Measurements from ENCODE around the gene ZNF841.
"Not testable (repeated sequence)": the region's sequence is repeated elsewhere in the genome, so short reads cannot be mapped to it uniquely, and the experiment has no call there.

ZNF841 gene

DNA sequence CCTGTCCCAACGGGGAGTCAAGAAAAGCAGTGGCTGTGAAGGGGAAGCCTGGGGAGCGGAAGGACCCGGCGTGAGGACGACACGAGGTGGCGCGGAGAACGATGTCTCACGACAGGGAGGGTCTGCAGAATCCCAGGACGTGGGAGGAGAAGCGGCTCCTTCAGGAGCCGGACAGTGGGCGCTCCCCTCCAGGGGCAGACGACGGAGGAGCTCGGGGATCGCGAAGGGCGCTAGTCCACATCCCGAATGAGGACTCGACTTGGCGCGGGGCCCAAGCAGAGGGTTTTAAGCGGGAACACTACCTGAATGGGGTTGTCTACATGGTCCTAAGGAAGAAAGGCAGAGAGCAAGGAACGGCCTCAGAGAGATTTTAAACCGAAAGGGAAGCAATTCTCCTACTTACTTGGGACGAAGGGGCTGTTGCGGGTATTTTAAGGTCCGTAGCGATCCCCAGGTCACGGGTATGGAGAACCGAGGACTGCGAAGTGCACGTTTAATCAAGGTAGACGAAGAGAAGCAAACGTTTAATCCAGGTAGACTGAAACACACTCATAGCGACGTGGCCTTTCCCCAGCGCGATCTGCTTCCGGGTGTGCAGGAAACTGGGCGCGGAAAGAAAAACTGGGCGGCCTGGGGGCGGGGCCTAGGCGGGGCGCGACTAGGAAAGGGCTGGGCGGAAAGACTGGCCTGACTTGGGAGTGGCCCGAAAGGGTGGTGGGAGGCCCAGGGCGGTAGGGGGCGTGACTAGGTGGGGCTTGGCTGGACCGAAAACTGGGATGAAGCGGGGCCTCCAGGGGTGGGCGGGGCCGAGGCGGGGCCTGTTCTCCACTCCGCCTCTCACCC, at the start of gene ZNF841:
TSS of gene ZNF841 (minus strand) at position 594 of the 843 bp plus-strand sequence. CDS start 10,964 bp downstream, outside the sequence.
- peak; percentile 96 for DNase-seq (ENCODE audit: low read depth)

DNA sequence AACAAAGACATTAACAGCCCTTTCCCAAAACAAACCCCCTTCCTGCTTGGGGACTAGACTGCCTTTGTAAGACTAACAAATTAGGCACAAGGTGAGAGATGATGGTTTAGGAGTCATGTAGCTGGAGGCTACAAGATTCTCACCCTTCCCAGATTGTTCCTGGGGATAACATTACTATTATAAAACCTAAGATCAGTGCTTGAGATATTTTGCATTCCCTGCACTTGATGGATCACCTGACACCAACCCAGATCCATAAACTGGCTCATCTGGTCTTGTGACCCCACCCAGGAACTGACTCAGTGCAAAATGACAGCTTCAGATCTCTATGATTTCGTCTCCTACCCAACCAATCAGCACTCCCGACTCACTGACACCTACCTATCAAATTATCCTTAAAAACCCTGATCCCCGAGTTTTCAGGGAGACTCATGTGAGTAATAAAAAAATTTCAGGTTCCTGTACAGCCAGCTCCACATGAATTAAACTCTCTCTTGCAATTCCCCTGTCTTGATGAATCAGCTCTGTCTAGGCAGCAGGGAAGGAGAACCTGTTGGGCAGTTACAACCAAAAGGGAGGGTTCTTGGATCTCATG, 46.5 kb upstream of the ZNF841 start:
- no peak for DNase-seq (ENCODE audit: low read depth)

- no peak for DNase-seq (ENCODE audit: low read depth)
Measured at GRCh38 chr19:52141203-52141602, 45.6 kb upstream of the ZNF841 start.

- no peak for DNase-seq (ENCODE audit: low read depth)
Measured at GRCh38 chr19:52140032-52140710, 44.6 kb upstream of the ZNF841 start.

GRCh38 chr19:52139252-52140031, 43.9 kb upstream of the ZNF841 start, which contains the start of gene ZNF616:
Gene ZNF616, minus strand, starts transcription at chr19:52139938. Its CDS starts 9,426 bp downstream, at chr19:52130512.
- DNase-seq (ENCODE audit: low read depth), result peak; percentile 93

- no peak for DNase-seq (ENCODE audit: low read depth)
Measured at GRCh38 chr19:52138983-52139251, 43.4 kb upstream of the ZNF841 start.

GRCh38 chr19:52138278-52138982, 42.9 kb upstream of the ZNF841 start:
- DNase-seq (ENCODE audit: low read depth), result no peak

DNA sequence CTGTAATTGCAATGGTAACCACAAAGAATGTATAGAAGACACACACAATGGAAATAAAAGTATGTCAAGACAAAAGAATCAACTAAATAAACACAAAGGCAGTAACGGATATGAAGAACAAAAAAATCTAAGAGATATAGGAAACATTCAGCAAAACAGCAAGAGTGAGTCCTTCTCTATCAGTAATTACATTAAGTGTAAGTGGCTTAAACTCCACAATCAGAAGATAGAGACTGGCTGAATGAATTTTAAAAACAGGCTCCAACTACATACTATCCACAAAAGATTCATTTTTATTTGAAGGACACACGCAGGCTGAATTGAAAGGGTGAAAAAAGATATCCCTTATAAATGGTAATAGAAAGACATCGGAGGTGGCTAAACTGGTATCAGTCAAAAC, 24.7 kb upstream of the ZNF841 start:
- no peak for DNase-seq (ENCODE audit: low read depth)

GRCh38 chr19:52115526-52116053, 20.0 kb upstream of the ZNF841 start:
- DNase-seq (ENCODE audit: low read depth), result no peak

DNA sequence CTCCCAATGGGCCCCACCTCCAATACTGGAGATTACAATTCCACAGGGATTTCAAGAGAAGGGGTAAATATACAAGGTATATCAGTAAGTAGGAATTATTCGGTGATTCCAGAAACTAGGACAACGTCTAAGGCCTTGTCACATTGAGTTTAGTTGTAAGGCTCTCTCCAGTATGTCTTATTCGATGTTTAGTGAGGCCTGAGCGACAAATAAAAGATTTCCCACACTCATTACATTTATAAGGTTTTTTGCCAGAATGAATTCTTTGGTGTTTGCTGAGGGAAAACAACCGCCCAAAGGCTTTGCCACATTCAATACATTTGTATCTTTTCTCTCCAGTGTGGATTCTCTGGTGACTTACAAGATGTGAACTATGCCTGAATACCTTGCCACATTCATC, 19.1 kb upstream of the ZNF841 start:
- DNase-seq (ENCODE audit: low read depth), result no peak

DNA sequence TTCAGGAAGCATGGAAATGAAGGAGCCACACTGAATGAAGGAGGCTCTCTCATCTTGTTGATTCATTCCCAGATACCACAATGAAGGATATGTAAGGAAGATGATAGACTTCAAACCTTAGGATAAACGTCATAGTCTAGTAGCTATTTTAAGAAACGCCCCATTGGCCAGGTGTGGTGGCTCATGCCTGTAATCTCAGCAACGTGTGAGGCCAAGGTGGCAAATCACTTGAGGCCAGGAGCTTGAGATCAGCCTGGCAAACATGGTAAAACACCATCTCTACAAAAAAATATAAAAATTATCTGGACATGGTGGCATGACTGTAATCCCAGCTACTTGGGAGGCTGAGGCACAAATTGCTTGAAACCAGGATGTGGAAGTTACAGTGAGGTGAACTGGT, 17.1 kb upstream of the ZNF841 start:
- no peak for DNase-seq (ENCODE audit: low read depth)

- DNase-seq (ENCODE audit: low read depth), result no peak
Measured at GRCh38 chr19:52110780-52111179, 15.2 kb upstream of the ZNF841 start.

DNA sequence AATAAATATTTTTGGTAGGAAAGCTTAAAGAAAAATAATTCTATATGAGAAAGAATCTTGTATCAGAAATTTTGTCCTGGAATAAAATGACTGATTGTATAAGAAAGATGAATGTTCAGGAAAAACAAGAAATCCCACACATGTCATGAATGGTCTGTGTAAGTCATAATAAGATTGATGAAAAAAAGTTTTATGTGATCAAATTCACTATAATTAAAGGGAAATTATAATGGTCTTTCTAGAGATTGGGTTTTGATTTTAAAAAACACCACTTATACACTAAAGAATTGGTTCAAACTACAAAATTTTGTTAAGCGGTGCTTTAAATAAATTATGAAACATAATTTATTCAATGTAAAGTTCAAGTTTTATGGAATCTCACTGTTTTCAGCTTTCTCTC, 7.2 kb upstream of the ZNF841 start:
- no peak for DNase-seq (ENCODE audit: low read depth)

DNA sequence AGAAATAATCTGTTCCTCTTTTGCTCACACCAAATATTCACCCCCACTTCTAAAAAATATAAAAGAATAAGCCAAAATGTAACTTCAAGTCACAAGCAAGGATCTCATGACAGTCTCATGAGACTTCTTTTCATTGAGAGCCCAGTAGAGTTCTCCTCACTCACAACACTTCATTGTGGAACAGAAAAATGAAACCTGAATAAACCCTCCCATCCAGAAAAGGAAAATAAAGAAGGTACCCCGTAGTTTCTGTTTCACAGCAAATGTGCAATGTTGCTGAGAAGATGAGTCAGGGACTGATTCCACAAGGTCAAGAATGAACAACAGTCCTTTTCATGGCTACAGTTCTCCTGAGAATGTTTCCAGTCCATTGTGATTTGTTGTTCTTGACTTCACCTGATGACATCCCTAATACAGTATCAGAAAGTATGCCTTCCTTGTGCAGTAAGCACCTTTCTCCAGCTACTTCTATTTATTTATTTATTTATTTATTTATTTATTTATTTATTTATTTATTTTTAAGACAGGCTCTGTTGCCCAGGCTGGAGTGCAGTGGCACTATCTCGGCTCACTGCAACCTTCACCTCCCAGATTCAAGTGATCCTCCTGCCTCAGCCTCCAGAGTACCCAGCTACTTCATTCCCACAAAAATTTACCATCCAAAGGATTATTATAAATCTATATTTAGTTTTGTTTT, 6.4 kb upstream of the ZNF841 start:
- DNase-seq (ENCODE audit: low read depth), result no peak

GRCh38 chr19:52099497-52100138, 4.1 kb upstream of the ZNF841 start:
- DNase-seq (ENCODE audit: low read depth), result peak; percentile 6

DNA sequence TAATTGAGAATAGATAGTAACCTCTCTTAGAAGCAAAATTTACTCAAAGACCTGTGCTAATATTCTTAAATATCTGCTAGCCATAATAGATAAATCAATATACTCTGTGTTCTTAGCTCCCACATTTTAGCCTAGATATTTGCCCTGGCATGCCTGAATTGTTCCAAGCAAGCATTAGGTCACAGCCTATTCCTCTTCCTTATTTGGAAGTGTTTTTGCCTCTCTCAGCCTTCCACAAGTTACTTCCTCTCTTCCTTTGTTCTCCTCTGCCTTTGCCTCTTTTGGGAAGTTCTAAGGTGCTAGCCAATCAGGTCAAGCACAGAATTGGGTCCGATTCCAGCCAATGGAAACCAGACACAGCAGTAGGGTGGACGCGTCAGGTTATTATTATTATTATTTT, 851 bp upstream of the ZNF841 start:
- DNase-seq (ENCODE audit: low read depth), result not testable (repeated sequence)

DNA sequence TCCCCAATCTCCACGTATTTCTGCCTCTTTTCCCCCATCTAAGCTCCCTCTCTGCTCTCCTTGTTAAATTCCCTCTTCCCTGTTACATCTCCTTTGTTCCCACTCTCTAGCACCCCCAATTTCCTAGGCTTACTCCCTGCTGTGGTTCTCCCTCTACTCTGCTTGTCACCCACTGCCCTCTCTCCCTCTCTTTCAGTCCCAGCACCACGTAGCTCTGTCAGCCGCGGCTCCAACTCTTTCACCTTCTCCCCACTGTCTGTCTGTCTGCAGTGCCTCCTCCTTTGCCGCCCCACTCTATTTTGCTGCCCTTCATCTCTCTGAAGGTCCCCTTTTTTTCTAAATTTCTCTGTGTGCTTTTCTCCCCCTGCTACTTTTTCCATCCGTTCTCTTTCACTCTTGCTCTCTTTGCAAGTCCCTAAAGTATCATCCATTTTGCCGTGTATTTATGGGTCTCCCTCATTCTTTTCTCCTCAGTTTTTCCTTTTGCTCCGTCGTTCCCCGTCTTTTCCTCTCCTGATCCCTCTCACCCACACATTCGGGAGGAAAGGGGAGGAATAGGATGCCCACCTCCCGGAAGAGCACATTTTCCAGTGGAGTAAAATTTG, 937 bp downstream of the ZNF841 start:
- no peak for DNase-seq (ENCODE audit: low read depth)

DNA sequence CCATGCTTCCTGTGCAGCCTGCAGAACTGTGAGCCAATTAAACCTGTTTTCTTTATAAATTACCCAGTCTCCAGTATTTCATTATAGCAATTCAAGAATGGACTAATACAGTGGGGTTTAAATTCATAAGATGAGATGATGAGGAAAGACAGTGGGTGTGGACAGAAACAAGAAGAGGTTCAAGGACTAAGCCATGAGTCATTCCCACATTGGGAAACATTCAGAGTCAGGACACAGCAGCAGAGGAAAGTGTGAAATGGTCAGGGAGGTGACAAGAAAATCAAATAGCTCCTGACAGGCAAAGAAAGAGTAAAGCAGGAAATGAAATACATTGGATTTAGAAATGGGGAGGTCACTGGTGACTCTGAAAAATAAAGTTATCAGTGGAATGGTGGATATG, 9.1 kb downstream of the ZNF841 start:
- DNase-seq (ENCODE audit: low read depth), result peak; percentile 31

- no peak for DNase-seq (ENCODE audit: low read depth)
Measured at GRCh38 chr19:52070496-52070895, 25.1 kb downstream of the ZNF841 start.

DNA sequence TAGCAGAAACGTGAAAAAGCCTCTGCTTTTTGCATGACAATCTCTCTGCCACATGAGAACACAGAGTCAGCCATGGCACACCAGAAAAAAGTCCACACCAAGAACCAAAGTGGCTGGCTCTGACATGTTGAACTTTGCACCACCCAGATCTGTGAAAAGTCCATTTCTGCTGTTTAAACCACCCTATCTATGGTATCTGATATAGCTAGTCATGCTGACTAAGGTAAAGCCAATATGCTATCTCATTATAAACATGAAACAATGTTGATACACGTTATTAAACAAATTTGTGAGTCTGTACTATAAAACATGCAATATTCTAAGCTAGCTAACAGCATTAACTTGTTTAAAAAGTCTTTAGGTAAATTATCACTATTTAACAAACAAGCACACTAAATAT, 25.9 kb downstream of the ZNF841 start:
- DNase-seq (ENCODE audit: low read depth), result no peak

Measured in fibroblast of gingiva (primary cell).